Fibroblast of pulmonary artery (primary cell): ENCODE data around the gene RCN1.

Experiments
- DNase-seq: peaks from one replicate; pipeline ENCODE4 v3.0.0-alpha.2; 2010; ENCODE audit warnings: low read depth
- H3K4me3 ChIP-seq: replicated peaks from 2 replicates; pipeline ENCODE4 v1.5.1; 2011; ENCODE audit warnings: low read depth, mild to moderate bottlenecking, control low read depth, low read length, moderate library complexity
- CTCF ChIP-seq: IDR thresholded peaks from 2 replicates; pipeline ENCODE4 v1.5.1; 2011; ENCODE audit warnings: mild to moderate bottlenecking, control low read depth, low read length, inconsistent platforms; ENCODE audit errors: missing control alignments

The RCN1 gene

DNA sequence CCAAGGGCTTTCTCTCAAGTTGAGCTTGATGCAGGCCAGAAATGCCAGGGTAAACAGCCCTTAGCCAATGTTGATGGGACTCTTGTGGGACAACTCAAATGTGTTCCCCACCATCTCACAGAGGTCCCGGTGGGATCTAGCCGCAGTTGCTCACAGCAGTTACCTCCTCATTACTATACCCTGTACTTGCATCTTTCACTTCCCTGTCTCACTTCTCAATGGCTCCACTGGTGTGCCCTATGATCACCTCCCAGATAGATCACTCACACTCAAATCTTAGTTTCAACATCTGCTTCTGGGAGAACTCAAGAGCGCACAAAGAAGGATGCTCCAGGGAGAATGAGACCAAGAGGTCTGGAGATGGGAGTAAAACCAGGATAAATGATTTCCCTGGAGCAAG, 47.0 kb downstream of the RCN1 start:
- no peak for TF ChIP-seq CTCF
- no peak overlapping the region for H3K4me3 ChIP-seq
- no peak for DNase-seq

- DNase-seq = no peak
- TF ChIP-seq CTCF = no peak
- H3K4me3 ChIP-seq = no peak overlapping the region
Observed at GRCh38 chr11:32138902-32139301, 48.0 kb downstream of the RCN1 start.

GRCh38 chr11:32139896-32140520, 49.1 kb downstream of the RCN1 start:
- H3K4me3 ChIP-seq = no peak overlapping the region
- DNase-seq = no peak
- no peak for TF ChIP-seq CTCF

- DNase-seq = no peak
- no peak overlapping the region for H3K4me3 ChIP-seq
- no peak for TF ChIP-seq CTCF
Observed at GRCh38 chr11:32141745-32142546, 51.1 kb downstream of the RCN1 start.

DNA sequence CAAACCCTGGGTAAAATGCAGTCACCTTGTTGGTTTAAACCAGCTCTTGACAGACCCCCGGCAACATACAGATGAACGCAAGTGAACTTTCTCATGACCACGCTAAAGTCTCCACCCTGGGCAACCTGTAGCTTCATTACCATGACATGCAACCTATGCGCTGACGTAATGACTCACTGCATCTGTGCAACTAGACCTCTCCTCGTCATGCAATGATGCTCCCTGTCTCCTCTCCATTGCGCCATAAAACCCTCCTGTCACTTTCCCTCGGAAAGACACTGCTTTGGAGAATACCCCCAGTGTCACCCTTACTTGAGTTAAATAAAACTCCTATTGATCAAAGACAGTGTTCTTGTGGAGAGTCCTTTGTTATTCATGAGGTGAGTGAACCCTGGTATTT, 52.5 kb downstream of the RCN1 start:
- no peak for TF ChIP-seq CTCF

DNA sequence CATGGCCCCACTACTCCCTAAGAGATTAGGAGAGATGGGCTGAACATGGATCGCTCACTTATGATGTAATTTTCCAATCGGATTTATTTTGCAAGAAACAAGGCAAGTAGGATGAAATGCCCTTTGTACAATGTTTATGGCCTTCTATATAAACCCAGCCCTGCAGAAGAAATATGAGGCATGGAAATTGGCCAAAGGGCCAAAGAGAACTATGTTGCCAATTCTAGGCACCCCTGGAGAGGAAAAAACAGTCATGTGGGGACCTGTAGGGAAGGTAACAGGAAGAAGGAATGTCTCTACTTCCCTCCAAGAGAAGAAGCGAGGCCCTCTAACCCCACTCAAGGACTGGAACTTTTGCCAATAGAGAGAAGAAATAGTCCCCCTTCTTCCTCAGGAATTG, 54.4 kb downstream of the RCN1 start:
- H3K4me3 ChIP-seq = no peak overlapping the region
- no peak for DNase-seq
- TF ChIP-seq CTCF = no peak

More for the DNA sequence above, 52.5 kb downstream of the RCN1 start:
- H3K4me3 ChIP-seq = no peak overlapping the region
- no peak for DNase-seq
